Mucosa of rectum (tissue), 2 donors: ENCODE results near the gene PAX9.

ENCODE experiments used
- H3K27ac ChIP-seq, 2 donors: one replicate each; pipeline ENCODE4 v1.7.0; 2013; ENCODE audit warnings: inconsistent platforms in 2 of 2, low read depth in 2 of 2, low read length in 2 of 2
- H3K27me3 ChIP-seq, 2 donors: one replicate each; pipeline ENCODE4 v1.7.0; 2013; ENCODE audit warnings: low read length in 2 of 2; ENCODE audit not compliant: control insufficient read depth in 2 of 2, insufficient read depth in 2 of 2
- H3K36me3 ChIP-seq, 2 donors: one replicate each; pipeline ENCODE4 v1.7.0; 2013; ENCODE audit warnings: low read length in 2 of 2; ENCODE audit not compliant: control insufficient read depth in 2 of 2, insufficient read depth in 2 of 2
- H3K4me1 ChIP-seq, 2 donors: one replicate each; pipeline ENCODE4 v1.7.0; 2013; ENCODE audit warnings: low read length in 2 of 2, mild to moderate bottlenecking in 1 of 2; ENCODE audit not compliant: control insufficient read depth in 2 of 2, insufficient read depth in 2 of 2
- H3K4me3 ChIP-seq, 2 donors: one replicate each; pipeline ENCODE4 v1.7.0; 2013; ENCODE audit warnings: low read length in 2 of 2
- H3K9ac ChIP-seq, 2 donors: one replicate each; pipeline ENCODE4 v1.7.0; 2013; ENCODE audit warnings: low read length in 2 of 2, low read depth in 1 of 2, mild to moderate bottlenecking in 1 of 2
- H3K9me3 ChIP-seq, 2 donors: one replicate each; pipeline ENCODE4 v1.7.0; 2013; ENCODE audit warnings: low read length in 2 of 2; ENCODE audit not compliant: control insufficient read depth in 2 of 2
- donor health status: healthy.
- donor health status: Normal muscosa, but diverticular disease.

The PAX9 gene

GRCh38 chr14:36702474-36702873 lies 40.8 kb downstream of the PAX9 start:
- Histone ChIP-seq H3K9ac (no peak overlapping the region), H3K27ac (no peak overlapping the region), H3K27me3 (no peaks in the 10 kb centered on the region), H3K36me3 (no peaks in the 10 kb centered on the region), H3K9me3 (no peaks in the 10 kb centered on the region), H3K4me1 (no peaks in the 10 kb centered on the region), H3K4me3 (no peak overlapping the region)

- Histone ChIP-seq H3K4me1 (no peaks in the 10 kb centered on the region), H3K36me3 (no peaks in the 10 kb centered on the region), H3K4me3 (no peak overlapping the region), H3K9ac (no peak overlapping the region), H3K9me3 (no peaks in the 10 kb centered on the region), H3K27me3 (no peaks in the 10 kb centered on the region), H3K27ac (no peak overlapping the region)
Measured at GRCh38 chr14:36707570-36707969, 45.9 kb downstream of the PAX9 start.

GRCh38 chr14:36713960-36714703 lies 52.5 kb downstream of the PAX9 start:
- Histone ChIP-seq H3K36me3 (no peaks in the 10 kb centered on the region), H3K27ac (no peak overlapping the region), H3K9ac (no peak overlapping the region), H3K4me1 (no peaks in the 10 kb centered on the region), H3K4me3 (no peak overlapping the region), H3K27me3 (no peaks in the 10 kb centered on the region), H3K9me3 (no peaks in the 10 kb centered on the region)

GRCh38 chr14:36716614-36717184 lies 55.0 kb downstream of the PAX9 start:
- no peak overlapping the region for H3K27ac ChIP-seq
- no peaks in the 10 kb centered on the region for H3K36me3 ChIP-seq
- no peaks in the 10 kb centered on the region for H3K4me1 ChIP-seq
- no peaks in the 10 kb centered on the region for H3K27me3 ChIP-seq
- no peak overlapping the region for H3K4me3 ChIP-seq
- no peak overlapping the region for H3K9ac ChIP-seq
- H3K9me3 ChIP-seq: no peaks in the 10 kb centered on the region

DNA sequence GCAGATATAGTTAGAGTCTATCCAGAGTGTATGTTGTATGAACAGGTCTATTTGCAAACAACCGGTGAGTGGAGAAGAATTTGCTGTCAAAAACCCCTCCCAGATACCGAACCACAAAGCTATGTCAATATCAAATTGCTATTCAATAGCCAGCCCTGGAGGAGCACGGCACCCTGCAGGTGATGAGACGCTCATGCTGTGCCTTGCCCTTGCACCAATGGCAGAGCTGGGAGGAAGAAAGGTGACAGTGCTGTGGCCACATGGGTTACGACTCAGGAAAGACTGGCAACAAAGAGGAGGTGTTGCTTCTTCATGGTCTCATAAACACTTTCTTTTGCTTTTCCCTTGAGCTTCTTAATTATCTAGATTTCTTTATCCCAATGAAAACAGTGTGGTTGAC lies 55.7 kb downstream of the PAX9 start:
- no peaks in the 10 kb centered on the region for H3K27me3 ChIP-seq
- no peak overlapping the region for H3K27ac ChIP-seq
- no peaks in the 10 kb centered on the region for H3K4me1 ChIP-seq
- no peak overlapping the region for H3K9ac ChIP-seq
- no peak overlapping the region for H3K4me3 ChIP-seq
- no peaks in the 10 kb centered on the region for H3K36me3 ChIP-seq
- no peaks in the 10 kb centered on the region for H3K9me3 ChIP-seq

DNA sequence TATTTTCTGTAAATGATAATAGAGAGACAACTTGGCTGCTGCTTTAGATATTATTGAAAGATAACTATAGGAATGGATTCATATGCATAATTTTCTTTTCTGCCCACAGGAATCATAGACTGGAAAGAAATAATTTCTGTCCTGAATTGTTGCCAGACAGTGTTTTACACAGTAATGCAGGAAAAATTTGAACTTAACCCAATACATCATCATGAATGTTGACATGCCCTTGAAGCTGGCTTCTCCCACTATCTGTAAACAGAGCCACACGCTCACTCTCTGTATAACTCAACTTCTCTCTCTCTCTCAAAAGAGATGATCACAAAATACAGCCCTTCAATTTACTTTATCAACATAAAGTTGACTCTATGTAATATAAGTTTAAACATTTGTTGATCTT lies 56.6 kb downstream of the PAX9 start:
- H3K4me1 ChIP-seq: no peaks in the 10 kb centered on the region
- H3K9me3 ChIP-seq: no peaks in the 10 kb centered on the region
- no peak overlapping the region for H3K4me3 ChIP-seq
- no peak overlapping the region for H3K27ac ChIP-seq
- H3K36me3 ChIP-seq: no peaks in the 10 kb centered on the region
- H3K9ac ChIP-seq: no peak overlapping the region
- no peaks in the 10 kb centered on the region for H3K27me3 ChIP-seq

GRCh38 chr14:36719823-36720222 lies 58.2 kb downstream of the PAX9 start:
- no peak overlapping the region for H3K27ac ChIP-seq
- no peaks in the 10 kb centered on the region for H3K36me3 ChIP-seq
- no peak overlapping the region for H3K4me3 ChIP-seq

GRCh38 chr14:36720657-36721056 lies 59.0 kb downstream of the PAX9 start:
- no peak overlapping the region for H3K4me3 ChIP-seq
- H3K36me3 ChIP-seq: no peaks in the 10 kb centered on the region
- no peaks in the 10 kb centered on the region for H3K27me3 ChIP-seq
- H3K27ac ChIP-seq: no peak overlapping the region
- no peaks in the 10 kb centered on the region for H3K9me3 ChIP-seq
- no peaks in the 10 kb centered on the region for H3K4me1 ChIP-seq
- no peak overlapping the region for H3K9ac ChIP-seq

More at GRCh38 chr14:36719823-36720222, 58.2 kb downstream of the PAX9 start:
- H3K9me3 ChIP-seq: no peaks in the 10 kb centered on the region
- no peaks in the 10 kb centered on the region for H3K27me3 ChIP-seq
- H3K4me1 ChIP-seq: no peaks in the 10 kb centered on the region
- no peak overlapping the region for H3K9ac ChIP-seq

DNA sequence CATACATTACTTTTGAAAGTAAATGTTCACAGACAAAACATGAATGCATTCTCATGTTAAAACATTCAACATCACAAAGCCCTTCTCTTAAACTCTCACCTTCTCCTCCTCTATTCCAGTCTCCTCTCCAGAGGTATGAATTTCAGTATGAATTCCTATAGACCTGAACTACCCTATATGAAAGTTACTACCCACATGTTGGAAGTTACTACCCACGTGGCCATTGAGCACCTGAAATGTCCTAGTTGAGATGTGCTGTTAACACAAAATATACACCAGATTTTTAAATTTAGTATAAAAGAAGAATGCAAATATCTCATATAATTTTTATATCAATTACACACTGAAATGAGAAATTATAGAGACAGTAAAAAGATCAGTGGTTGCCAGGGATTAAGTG lies 60.2 kb downstream of the PAX9 start:
- no peak overlapping the region for H3K27ac ChIP-seq
- no peaks in the 10 kb centered on the region for H3K4me1 ChIP-seq
- no peak overlapping the region for H3K9ac ChIP-seq
- no peaks in the 10 kb centered on the region for H3K36me3 ChIP-seq
- no peak overlapping the region for H3K4me3 ChIP-seq
- no peaks in the 10 kb centered on the region for H3K27me3 ChIP-seq
- H3K9me3 ChIP-seq: no peaks in the 10 kb centered on the region

DNA sequence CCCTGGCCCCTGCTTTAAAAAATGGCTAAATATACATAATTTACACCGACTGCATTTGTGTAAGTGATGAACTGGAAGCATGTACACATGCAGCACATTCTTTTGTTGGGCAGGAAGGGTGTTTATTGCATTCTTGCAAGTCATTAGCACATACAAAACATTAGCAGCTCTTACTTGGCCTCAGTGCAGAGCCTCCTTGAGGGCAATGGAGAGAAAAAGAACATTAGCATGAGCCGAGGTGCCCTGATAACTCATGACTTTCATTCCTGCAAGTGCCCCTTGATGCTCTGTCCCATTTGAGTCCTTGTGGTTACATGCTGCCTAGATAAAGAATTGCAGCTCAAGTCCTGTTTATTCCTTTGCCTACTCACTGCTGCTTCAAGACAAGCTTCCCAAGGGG lies 61.9 kb downstream of the PAX9 start:
- no peaks in the 10 kb centered on the region for H3K27me3 ChIP-seq
- no peak overlapping the region for H3K9ac ChIP-seq
- H3K36me3 ChIP-seq: no peaks in the 10 kb centered on the region
- H3K27ac ChIP-seq: no peak overlapping the region
- H3K9me3 ChIP-seq: no peaks in the 10 kb centered on the region
- no peak overlapping the region for H3K4me3 ChIP-seq
- no peaks in the 10 kb centered on the region for H3K4me1 ChIP-seq
